Kidney epithelial cell (primary cell): ENCODE data around the gene MANEA. TPM values are rescaled to one million over a fixed set of nuclear protein-coding genes. Genes with fewer than 3 reads are reported as not detected.
A peak's percentile ranks its signal among the peaks of the same experiment; 100 is the strongest.

Experiments
- DNase-seq: peaks from one replicate; pipeline ENCODE4 v3.0.0-alpha.2; 2010; ENCODE audit warnings: low read depth
- H3K27me3 ChIP-seq: 2 replicates; pipeline ENCODE4 v1.6.0; 2011; ENCODE audit warnings: low read length; ENCODE audit not compliant: control insufficient read depth, insufficient read depth
- H3K36me3 ChIP-seq: 2 replicates; pipeline ENCODE4 v1.5.1; 2011; ENCODE audit warnings: low read length; ENCODE audit not compliant: control insufficient read depth, insufficient read depth
- H3K4me3 ChIP-seq: 2 replicates; pipeline ENCODE4 v1.5.1; 2011; ENCODE audit warnings: low read depth, mild to moderate bottlenecking, control low read depth, low read length
- total RNA-seq: library from RNA; depleted of rRNA; stranded (reverse); fragments of >200 nt; gene quantifications from 2 replicates; pipeline ENCODE4 v1.2.3, GENCODE V29; 2015
- TF ChIP-seq, protein P1 (sequence below): IDR thresholded peaks from 2 replicates; pipeline ENCODE4 v1.5.1; 2011; ENCODE audit warnings: mild to moderate bottlenecking, moderate library complexity, low read length, control low read depth, inconsistent platforms; ENCODE audit not compliant: insufficient read depth, poor library complexity, severe bottlenecking

MANEA gene
- total RNA-seq, 1 donor from 2014 or later: 9.0 TPM

DNA sequence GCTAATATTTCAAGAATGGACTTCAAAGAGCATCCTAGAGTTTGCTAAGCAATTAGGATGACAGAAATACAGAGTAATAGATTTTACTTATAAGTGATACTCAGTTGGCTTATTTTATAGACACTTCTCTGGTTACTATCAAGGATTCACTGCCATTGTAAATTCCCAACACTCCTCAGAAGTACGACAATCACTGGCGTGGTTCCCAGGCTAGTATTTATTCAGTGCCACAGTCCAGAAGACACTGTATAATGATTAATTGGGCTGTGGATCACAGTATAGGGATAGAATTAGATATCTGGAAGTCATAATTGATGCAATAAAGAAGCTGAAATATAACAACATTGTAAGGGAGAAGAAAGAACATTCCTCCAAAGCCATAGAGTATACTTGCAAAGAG lies 15.7 kb downstream of the MANEA start:
- TF ChIP-seq, protein P1, sequence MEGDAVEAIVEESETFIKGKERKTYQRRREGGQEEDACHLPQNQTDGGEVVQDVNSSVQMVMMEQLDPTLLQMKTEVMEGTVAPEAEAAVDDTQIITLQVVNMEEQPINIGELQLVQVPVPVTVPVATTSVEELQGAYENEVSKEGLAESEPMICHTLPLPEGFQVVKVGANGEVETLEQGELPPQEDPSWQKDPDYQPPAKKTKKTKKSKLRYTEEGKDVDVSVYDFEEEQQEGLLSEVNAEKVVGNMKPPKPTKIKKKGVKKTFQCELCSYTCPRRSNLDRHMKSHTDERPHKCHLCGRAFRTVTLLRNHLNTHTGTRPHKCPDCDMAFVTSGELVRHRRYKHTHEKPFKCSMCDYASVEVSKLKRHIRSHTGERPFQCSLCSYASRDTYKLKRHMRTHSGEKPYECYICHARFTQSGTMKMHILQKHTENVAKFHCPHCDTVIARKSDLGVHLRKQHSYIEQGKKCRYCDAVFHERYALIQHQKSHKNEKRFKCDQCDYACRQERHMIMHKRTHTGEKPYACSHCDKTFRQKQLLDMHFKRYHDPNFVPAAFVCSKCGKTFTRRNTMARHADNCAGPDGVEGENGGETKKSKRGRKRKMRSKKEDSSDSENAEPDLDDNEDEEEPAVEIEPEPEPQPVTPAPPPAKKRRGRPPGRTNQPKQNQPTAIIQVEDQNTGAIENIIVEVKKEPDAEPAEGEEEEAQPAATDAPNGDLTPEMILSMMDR: no peak
- H3K36me3 ChIP-seq: no peaks in the 10 kb centered on the region
- DNase-seq: peak; percentile 23
- no peak overlapping the region for H3K4me3 ChIP-seq
- no peaks in the 10 kb centered on the region for H3K27me3 ChIP-seq

DNA sequence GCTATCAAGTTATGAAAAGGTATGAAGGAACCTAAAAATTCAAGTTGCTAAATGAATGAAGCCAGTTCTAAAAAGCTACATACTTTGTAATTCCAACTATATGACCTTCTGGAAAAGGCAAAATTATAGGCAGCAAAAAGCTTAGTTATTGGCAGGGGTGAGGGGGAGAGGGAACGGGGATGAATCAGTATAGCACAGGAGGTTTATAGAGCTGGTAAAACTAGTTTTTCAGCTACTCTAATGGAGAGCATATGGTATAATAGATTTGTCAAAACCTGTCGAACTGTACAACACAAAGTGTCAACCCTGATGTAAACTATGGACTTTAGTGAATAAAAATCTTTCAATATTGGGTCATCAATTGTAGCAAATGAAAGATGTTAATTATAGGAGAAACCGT lies 18.7 kb downstream of the MANEA start:
- Histone ChIP-seq H3K36me3 (no peaks in the 10 kb centered on the region), H3K27me3 (no peaks in the 10 kb centered on the region), H3K4me3 (no peak overlapping the region)
- DNase-seq: no peak
- TF ChIP-seq, protein P1: no peak

DNA sequence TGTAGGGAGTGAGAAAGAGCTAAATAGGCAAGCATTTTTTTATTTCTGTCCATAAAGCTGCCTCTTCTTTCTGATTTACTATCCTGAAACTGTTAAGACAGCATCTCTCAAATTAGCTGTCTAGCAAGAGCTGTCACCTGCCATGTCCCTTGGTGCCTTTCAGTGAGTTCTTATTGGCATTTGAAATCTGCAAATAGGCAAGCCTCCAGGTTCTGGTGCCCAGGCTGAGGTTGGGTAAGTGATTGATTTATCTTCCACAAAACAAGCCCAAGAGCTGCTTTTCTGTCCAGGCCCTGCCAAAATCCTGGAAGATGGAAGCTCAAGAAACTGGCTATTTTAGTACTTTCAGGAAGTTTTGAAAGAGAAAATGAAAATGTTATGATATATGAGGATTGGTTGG lies 22.4 kb downstream of the MANEA start:
- TF ChIP-seq, protein P1: no peak
- no peak overlapping the region for H3K4me3 ChIP-seq
- H3K27me3 ChIP-seq: no peaks in the 10 kb centered on the region
- no peak for DNase-seq
- no peaks in the 10 kb centered on the region for H3K36me3 ChIP-seq

DNA sequence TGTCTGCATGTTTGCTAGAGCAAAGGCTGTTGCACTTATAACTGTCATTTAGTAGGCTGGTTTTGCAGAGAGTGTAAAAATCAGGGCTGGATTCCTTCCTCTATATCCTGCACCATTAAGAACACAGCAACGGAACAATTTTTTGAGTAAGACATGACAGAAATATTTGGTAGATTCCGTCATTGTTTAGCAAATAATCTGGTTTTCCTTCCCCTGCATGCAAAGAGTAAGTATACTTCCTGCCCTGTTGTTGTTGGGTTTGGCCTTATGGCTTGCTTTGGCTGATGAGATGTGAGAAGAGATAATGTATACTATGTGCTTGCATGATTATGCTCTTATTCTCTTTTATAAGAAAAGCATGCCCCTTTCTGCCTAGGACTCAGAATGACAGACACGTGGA lies 23.8 kb downstream of the MANEA start:
- DNase-seq: no peak
- Histone ChIP-seq H3K4me3 (no peak overlapping the region), H3K36me3 (no peaks in the 10 kb centered on the region), H3K27me3 (no peaks in the 10 kb centered on the region)
- TF ChIP-seq, protein P1: no peak

DNA sequence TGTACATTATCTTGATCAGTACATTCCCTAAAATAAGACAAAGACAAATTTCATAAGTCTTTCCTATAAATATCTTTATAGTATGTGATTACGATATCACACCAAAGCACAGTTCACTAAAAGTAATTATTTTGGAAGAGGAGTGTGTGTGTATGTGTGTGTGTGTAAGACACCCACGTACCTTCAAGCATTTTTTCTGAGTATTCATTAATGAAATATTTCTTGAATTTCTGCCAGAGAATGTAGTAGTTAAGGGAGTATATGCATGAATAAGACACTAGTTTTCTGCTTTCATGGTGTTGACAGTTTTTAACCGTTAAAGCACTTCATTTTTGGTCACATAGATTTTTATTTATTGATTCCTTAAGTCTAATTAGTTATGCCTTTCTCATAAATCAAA lies 36.8 kb downstream of the MANEA start:
- no peak overlapping the region for H3K4me3 ChIP-seq
- DNase-seq: no peak

DNA sequence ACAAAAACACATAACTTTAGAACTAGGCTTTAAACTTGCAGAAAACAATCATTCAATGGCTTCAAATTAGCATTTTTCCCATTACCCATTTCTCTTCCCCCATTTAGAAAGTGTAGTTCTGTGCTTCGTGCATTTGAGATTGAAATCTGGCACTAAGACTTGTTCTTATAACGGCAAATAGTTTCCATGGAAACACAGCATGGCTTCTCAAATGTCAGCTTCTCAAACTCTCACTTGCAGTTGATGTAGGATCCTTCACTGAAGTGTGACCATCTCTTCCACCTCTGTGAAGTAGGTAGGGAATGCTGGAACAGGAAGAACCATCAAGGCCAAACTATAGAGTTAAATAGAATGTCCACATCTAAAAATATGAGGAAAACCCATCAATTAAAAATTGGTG lies 52.2 kb downstream of the MANEA start:
- no peaks in the 10 kb centered on the region for H3K36me3 ChIP-seq
- no peaks in the 10 kb centered on the region for H3K27me3 ChIP-seq
- TF ChIP-seq, protein P1: no peak
- no peak for DNase-seq
- no peak overlapping the region for H3K4me3 ChIP-seq

More for the DNA sequence above, 36.8 kb downstream of the MANEA start:
- Histone ChIP-seq H3K36me3 (no peaks in the 10 kb centered on the region), H3K27me3 (no peaks in the 10 kb centered on the region)
- TF ChIP-seq, protein P1: no peak
